Medulla oblongata (tissue), 1 donor: ENCODE measurements around the gene OTUD4.
"Not testable (repeated sequence)": the region's sequence is repeated elsewhere in the genome, so short reads cannot be mapped to it uniquely, and the experiment has no call there.

Experiments used
- DNase-seq: peaks from one replicate; pipeline ENCODE4 v3.0.0-alpha.2; 2015; ENCODE audit errors: extremely low spot score

Gene OTUD4

GRCh38 chr4:145178740-145179280 lies 1.6 kb downstream of the OTUD4 start:
- peak; percentile 38 for DNase-seq

- DNase-seq: peak; percentile 69
Observed at GRCh38 chr4:145177906-145178538, 2.4 kb downstream of the OTUD4 start.

- peak; percentile 47 for DNase-seq
Observed at GRCh38 chr4:145177511-145177905, 2.9 kb downstream of the OTUD4 start.

GRCh38 chr4:145176641-145177432 lies 3.6 kb downstream of the OTUD4 start:
- DNase-seq: no peak

- DNase-seq: no peak
Observed at GRCh38 chr4:145171911-145172310, 8.5 kb downstream of the OTUD4 start.

- no peak for DNase-seq
Observed at GRCh38 chr4:145170223-145170622, 10.2 kb downstream of the OTUD4 start.

GRCh38 chr4:145168581-145169187 lies 11.7 kb downstream of the OTUD4 start:
- DNase-seq: no peak

GRCh38 chr4:145167887-145168286 lies 12.5 kb downstream of the OTUD4 start:
- no peak for DNase-seq

- no peak for DNase-seq
Observed at GRCh38 chr4:145161549-145161948, 18.8 kb downstream of the OTUD4 start.

GRCh38 chr4:145156986-145157385 lies 23.4 kb downstream of the OTUD4 start:
- no peak for DNase-seq

GRCh38 chr4:145155268-145155870 lies 25.0 kb downstream of the OTUD4 start:
- DNase-seq: no peak

GRCh38 chr4:145154573-145154972 lies 25.8 kb downstream of the OTUD4 start:
- DNase-seq: peak; percentile 56

- no peak for DNase-seq
Observed at GRCh38 chr4:145153904-145154298, 26.5 kb downstream of the OTUD4 start.

GRCh38 chr4:145153181-145153903 lies 27.0 kb downstream of the OTUD4 start:
- no peak for DNase-seq

- DNase-seq: no peak
Observed at GRCh38 chr4:145148980-145149379, 31.4 kb downstream of the OTUD4 start.

GRCh38 chr4:145136219-145136618 lies 44.2 kb downstream of the OTUD4 start:
- not testable (repeated sequence) for DNase-seq

GRCh38 chr4:145132511-145133098 lies 47.8 kb downstream of the OTUD4 start:
- peak; percentile 56 for DNase-seq

- DNase-seq: no peak
Observed at GRCh38 chr4:145131848-145132247, 48.5 kb downstream of the OTUD4 start.

- DNase-seq: no peak
Observed at GRCh38 chr4:145130788-145131399, 49.5 kb downstream of the OTUD4 start.

GRCh38 chr4:145130130-145130529 lies 50.3 kb downstream of the OTUD4 start:
- DNase-seq: no peak

- no peak for DNase-seq
Observed at GRCh38 chr4:145125396-145125795, 55.0 kb downstream of the OTUD4 start.
